Activated CD4-positive, alpha-beta T cell treated with anti-CD3 and anti-CD28 coated beads, Interleukin-2, amount 50 U/mL, for 1 hour (primary cell): ENCODE data around the gene ENPP6.
"Not testable (repeated sequence)": the region's sequence is repeated elsewhere in the genome, so short reads cannot be mapped to it uniquely, and the experiment has no call there.

Experiments used
- DNase-seq: peaks from one replicate; pipeline ENCODE4 v3.0.0-alpha.2; 2020

The ENPP6 gene

GRCh38 chr4:184146951-184147350 is 70.7 kb downstream of the ENPP6 start:
- DNase-seq: no peak

GRCh38 chr4:184145596-184145995 is 72.1 kb downstream of the ENPP6 start:
- no peak for DNase-seq

- DNase-seq: no peak
Measured at GRCh38 chr4:184143770-184144564, 73.7 kb downstream of the ENPP6 start.

- no peak for DNase-seq
Measured at GRCh38 chr4:184142121-184143000, 75.3 kb downstream of the ENPP6 start.

- not testable (repeated sequence) for DNase-seq
Measured at GRCh38 chr4:184140901-184141300, 76.8 kb downstream of the ENPP6 start.

GRCh38 chr4:184136525-184136924 is 81.1 kb downstream of the ENPP6 start:
- no peak for DNase-seq

- no peak for DNase-seq
Measured at GRCh38 chr4:184126800-184127199, 90.9 kb downstream of the ENPP6 start.

- DNase-seq: no peak
Measured at GRCh38 chr4:184122631-184123408, 94.9 kb downstream of the ENPP6 start.

GRCh38 chr4:184120549-184121127 is 97.0 kb downstream of the ENPP6 start:
- DNase-seq: no peak

GRCh38 chr4:184117662-184118199 is 99.9 kb downstream of the ENPP6 start:
- DNase-seq: no peak

- DNase-seq: no peak
Measured at GRCh38 chr4:184115399-184115798, 102.3 kb downstream of the ENPP6 start.

GRCh38 chr4:184114431-184114830 is 103.2 kb downstream of the ENPP6 start:
- no peak for DNase-seq

- no peak for DNase-seq
Measured at GRCh38 chr4:184112006-184112550, 105.6 kb downstream of the ENPP6 start.

GRCh38 chr4:184111233-184111832 is 106.3 kb downstream of the ENPP6 start:
- no peak for DNase-seq

- no peak for DNase-seq
Measured at GRCh38 chr4:184110452-184111224, 107.0 kb downstream of the ENPP6 start.

- DNase-seq: no peak
Measured at GRCh38 chr4:184108006-184108501, 109.6 kb downstream of the ENPP6 start.

GRCh38 chr4:184104419-184105101 is 113.1 kb downstream of the ENPP6 start:
- no peak for DNase-seq

- DNase-seq: no peak
Measured at GRCh38 chr4:184103527-184104264, 114.0 kb downstream of the ENPP6 start.

GRCh38 chr4:184102927-184103326 is 114.7 kb downstream of the ENPP6 start:
- no peak for DNase-seq
